GM18907 (cell line): ENCODE results near the gene FAM98B.

ENCODE experiments used
- ATAC-seq: cut with Tn5 transposase; IDR thresholded peaks from one replicate; pipeline ENCODE4 v1.9.1; 2021; ENCODE audit warnings: mild to moderate bottlenecking, moderate library complexity; ENCODE audit not compliant: unreplicated experiment

The FAM98B gene

GRCh38 chr15:38460543-38460942 is 6.6 kb downstream of the FAM98B start:
- no peak for ATAC-seq

DNA sequence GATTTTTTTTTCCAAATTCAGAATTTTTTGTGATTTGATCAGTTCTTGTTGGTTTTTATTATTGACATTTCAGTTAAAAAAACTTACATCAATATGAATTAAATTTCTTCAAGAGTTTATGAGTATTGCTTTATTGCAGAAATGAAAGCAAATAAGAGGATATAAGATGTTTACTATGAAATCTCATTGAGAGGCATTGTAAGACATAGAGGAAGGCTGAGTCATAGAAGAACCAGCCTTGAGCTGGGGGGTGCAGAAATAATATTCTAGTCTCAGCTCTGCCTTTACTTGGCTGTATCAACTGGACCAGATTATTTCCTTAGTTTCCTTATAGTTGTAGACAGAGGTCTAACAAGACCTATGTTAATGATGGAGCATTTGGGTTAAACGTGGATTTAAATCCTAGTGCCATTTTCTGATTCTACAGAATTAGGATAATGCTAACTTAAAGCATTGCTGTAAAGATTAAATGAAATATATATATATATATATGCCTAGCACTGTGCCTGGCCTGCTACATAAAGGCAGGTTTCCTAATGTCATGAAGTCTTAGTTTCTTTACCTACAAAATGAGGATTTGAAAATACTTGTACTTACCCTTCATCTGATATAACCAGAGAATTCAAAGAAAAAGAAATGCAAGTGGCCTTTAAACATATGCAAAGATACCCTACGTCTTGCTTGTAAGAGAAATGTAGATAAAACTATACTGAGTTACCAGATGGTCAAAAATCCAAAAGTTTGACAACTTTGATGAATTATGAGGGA is 7.3 kb downstream of the FAM98B start:
- peak; percentile 70 for ATAC-seq

- ATAC-seq: no peak
These were observed 10.0 kb downstream of the FAM98B start for GRCh38 chr15:38463893-38464292.

DNA sequence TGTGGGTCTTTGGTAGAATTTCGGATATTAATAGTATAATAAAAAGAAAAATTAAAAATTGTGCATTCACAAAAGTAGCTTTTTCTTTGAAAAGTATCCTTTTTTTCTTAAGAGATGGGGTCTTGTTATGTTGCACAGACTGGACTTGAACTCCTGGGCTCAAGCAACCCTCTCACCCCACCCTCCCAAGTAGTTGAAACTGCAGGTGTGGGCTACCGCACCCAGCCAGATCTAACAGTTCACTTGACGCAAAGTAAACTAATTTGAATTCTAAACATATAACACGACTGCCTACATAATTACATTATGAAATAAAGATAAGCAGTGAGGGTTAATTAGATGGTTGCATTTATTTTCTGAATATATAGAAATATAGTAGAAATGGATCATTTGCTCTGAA is 10.7 kb downstream of the FAM98B start:
- no peak for ATAC-seq

DNA sequence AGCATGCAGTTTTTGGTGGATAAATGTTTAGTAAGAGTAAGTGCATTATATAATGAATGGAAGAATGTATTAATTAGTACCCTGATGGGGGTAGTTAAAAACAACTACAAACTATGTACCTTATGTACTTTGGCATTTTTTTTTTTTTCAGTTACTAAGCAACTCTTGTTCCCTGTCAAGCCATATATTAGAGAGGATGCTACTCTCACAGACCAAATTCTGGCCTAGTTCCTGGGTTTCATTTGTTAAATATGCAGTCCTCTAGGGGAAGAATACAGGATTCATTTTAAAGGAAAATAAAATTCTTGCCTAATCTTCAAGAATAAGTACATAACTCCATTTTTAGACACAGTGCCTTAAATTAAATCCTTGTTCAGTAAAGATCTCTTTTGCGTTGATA is 16.9 kb downstream of the FAM98B start:
- no peak for ATAC-seq

DNA sequence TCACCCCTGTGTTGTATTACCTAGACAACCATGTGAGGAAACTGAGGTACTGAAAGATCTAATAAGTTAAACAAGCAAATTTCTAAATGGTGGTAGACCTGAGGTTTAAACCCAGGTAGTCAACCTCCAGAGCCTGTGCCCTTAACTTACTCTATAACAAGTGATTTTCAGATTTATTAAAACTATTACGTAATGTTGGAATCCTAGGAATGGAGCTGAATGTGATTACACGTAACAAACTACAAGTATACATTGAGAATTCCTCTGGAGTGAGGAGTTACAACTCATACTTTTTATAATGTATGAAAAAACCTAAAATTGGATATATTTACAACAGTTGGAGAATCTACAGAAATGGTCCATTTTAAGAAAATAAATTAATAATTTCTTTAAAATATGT is 18.0 kb downstream of the FAM98B start:
- no peak for ATAC-seq

GRCh38 chr15:38474155-38474757 is 20.3 kb downstream of the FAM98B start:
- ATAC-seq: peak; percentile 97

DNA sequence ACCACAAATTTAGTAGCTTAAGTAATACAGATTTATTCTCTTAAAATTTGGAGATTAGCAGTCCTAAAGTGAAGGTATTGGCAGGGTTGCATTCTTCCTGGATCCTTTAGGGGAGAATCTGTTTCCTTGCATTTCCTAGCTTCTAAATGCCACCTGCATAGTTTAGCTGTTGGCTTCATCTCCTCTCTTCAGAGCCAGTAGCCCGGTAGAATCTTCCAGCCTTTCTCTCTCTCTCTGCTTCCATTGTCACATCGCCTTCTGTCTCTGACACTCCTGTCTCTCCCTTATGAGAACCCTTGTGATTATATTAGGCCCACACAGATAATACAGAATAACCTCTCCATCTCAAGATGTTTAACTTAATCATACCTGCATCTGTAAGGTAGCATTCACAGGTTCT is 21.4 kb downstream of the FAM98B start:
- no peak for ATAC-seq

- no peak for ATAC-seq
These were observed 22.2 kb downstream of the FAM98B start for GRCh38 chr15:38476120-38476519.

DNA sequence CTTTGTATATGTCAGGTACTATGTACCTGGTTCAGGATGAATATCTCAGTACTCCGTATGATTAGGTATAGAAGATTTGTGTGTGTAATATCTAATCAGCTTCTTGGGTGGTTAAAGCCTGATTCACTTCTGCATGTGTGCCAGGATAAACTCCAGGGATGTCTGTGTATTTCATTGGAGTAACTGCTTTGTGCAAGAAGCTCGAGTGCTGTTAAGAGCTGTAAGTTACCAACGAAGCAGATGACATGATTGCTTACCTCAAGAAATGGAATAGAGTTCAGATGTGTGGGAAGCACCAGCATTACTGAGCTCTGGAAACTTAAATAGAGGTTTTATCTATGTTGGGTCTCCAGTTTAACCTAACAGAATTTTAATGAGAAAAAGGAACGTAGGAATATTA is 23.7 kb downstream of the FAM98B start:
- no peak for ATAC-seq

- no peak for ATAC-seq
These were observed 25.3 kb downstream of the FAM98B start for GRCh38 chr15:38479266-38479665.

DNA sequence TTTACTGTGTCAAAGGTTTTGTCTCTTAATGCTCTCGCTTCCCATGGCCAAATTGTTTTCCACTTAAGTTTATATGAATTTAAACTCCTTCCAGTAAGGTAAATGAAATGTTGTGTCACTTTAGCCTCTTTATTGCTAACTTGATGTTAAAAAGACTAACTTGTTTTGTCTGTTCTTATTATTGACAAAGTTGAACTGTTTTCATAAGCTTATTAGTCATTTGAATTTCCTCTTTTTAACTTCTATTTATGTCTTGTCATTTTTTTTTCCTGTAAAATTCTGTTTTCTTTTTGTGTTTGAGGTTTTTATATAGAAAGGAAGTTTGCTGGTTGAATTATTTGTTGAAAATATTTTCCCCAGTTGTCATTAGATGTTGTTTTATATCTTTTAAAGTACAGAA is 25.8 kb downstream of the FAM98B start:
- ATAC-seq: no peak

DNA sequence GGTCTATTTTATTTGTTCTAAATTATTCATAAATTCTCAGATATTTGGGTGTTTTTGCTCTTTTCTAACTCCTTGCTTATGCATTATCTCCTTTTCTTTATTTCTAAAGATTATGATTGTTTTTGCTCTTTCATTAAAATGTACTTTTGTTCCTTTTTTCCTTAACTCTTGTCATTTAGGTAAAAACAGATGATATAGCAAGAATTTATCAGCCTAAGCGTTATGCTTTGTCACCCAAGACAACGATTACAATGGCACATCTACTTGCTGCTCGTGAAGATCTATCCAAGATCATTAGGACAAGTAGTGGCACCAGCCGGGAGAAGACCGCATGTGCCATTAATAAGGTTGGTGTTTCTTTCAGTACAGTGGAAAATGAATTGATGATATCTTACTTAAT is 27.2 kb downstream of the FAM98B start:
- ATAC-seq: no peak

- no peak for ATAC-seq
These were observed 27.8 kb downstream of the FAM98B start for GRCh38 chr15:38481761-38482160.

DNA sequence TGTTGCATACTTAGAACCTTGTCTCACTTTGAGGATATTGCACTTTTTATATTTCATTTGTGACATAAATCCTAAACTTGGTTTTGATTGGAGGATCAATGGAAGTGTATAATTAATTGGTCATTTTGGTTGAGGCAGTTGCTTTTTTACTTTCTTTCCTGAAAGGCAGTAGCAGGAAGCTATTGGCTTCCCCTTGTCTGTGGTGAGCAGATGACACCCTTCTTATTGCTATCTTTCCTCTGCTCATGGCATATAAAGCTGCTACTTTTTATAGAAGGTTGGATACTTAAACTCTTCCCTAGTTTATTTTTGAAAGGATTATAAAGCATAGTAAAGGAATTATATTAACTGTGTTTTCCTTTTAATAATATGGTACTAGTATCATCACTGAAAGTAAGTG is 28.6 kb downstream of the FAM98B start:
- ATAC-seq: no peak

GRCh38 chr15:38486936-38487335 is 33.0 kb downstream of the FAM98B start:
- no peak for ATAC-seq

- no peak for ATAC-seq
These were observed 33.5 kb downstream of the FAM98B start for GRCh38 chr15:38487378-38487777.

DNA sequence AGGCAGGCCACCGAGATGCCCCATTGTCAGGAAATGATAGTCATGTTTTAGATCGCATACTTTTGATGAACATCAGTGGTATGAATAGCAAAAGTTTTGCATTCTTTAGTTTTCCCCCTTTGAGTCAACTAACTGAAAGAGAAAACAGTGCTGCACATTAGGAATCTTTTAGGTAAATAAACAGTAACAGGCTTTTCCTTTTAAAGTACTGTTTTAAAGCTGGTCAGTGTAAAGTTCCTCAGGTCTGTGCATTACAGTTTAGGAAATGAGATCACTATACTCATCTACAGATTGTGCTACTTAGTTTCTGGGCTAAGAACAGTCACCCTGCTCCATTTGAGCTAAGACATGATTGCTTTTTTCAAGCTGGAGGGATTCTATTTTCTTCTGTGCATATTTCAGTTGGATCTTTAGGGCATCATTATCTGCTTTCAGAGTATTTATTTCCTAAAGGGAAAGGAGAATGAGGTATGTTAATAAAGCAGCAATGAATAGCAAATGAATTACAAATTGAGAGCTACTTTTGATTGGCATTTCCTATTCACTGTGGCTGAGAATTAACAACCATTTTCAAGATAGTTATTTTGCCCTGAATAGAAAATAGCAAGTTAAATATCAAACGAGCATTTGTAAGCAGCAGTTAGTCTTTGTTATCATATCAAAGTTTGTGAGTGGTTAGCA is 36.5 kb downstream of the FAM98B start:
- ATAC-seq: no peak

DNA sequence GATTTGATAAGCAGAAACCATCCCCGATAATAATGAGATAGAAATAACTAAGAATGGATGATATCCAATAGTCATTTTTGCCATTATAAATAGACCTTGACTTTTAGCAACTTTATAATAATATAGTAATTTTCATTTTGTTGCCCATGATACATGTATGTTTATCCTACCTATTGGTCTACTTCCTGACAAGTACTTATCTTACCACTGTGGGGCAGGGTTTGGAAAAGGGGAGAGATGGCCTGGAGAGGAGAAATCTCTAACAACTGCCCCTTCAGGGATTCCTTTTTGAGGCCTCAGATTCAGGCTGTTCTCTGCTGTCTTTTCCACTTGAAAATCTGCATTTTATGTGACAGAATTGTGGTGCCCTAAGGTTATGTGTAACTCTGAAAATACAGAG is 42.2 kb downstream of the FAM98B start:
- no peak for ATAC-seq

GRCh38 chr15:38499651-38500050 is 45.7 kb downstream of the FAM98B start:
- ATAC-seq: no peak

GRCh38 chr15:38503496-38503895 is 49.6 kb downstream of the FAM98B start:
- ATAC-seq: no peak
